GM12873 (cell line): ENCODE data around the gene SC5D.

Source experiments
- TF ChIP-seq, protein P1 (sequence below): IDR thresholded peaks from 2 replicates; pipeline ENCODE4 v1.5.1; 2012; ENCODE audit warnings: low read depth, mild to moderate bottlenecking, moderate library complexity, low read length, control low read depth; ENCODE audit not compliant: insufficient read depth; ENCODE audit errors: missing control alignments

The SC5D gene

DNA sequence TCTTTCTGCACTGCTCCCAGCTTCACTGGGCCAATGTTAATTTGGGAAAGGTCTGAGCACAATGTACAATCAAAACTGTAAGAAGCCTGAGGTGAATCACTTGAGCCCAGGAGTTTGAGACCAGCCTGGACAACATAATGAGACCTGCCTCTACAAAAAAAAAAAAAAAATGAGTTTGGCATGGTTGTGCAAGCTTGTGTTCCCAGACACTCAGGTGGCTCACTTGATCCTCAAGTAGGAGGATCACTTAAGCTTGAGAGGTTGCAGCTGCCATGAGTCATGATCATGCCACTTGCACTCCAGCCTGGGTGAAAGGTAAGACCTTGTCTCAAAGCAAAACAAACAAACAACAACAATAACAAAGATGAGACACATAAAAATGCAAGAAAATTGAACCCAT, 38.6 kb upstream of the SC5D start:
- TF ChIP-seq, protein P1, sequence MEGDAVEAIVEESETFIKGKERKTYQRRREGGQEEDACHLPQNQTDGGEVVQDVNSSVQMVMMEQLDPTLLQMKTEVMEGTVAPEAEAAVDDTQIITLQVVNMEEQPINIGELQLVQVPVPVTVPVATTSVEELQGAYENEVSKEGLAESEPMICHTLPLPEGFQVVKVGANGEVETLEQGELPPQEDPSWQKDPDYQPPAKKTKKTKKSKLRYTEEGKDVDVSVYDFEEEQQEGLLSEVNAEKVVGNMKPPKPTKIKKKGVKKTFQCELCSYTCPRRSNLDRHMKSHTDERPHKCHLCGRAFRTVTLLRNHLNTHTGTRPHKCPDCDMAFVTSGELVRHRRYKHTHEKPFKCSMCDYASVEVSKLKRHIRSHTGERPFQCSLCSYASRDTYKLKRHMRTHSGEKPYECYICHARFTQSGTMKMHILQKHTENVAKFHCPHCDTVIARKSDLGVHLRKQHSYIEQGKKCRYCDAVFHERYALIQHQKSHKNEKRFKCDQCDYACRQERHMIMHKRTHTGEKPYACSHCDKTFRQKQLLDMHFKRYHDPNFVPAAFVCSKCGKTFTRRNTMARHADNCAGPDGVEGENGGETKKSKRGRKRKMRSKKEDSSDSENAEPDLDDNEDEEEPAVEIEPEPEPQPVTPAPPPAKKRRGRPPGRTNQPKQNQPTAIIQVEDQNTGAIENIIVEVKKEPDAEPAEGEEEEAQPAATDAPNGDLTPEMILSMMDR, result no peak

DNA sequence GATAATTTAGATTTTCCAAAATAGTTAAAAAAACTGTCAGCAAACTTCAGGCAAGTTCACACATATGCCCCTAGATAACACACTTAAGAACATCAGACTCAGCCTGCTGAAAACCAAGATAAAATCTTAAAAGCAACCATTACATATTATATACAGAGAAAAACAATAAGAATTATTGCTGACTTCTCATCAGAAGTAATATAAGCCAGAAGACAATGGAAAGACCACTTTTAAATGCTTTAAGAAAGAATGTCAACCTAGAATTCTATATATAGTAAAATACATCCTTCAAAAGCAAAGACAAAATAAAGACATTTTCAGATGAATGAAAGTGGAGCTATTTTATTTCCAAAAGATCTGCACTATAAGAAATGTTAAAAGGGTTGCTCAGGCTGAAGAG, 37.8 kb upstream of the SC5D start:
- TF ChIP-seq, protein P1, result no peak

DNA sequence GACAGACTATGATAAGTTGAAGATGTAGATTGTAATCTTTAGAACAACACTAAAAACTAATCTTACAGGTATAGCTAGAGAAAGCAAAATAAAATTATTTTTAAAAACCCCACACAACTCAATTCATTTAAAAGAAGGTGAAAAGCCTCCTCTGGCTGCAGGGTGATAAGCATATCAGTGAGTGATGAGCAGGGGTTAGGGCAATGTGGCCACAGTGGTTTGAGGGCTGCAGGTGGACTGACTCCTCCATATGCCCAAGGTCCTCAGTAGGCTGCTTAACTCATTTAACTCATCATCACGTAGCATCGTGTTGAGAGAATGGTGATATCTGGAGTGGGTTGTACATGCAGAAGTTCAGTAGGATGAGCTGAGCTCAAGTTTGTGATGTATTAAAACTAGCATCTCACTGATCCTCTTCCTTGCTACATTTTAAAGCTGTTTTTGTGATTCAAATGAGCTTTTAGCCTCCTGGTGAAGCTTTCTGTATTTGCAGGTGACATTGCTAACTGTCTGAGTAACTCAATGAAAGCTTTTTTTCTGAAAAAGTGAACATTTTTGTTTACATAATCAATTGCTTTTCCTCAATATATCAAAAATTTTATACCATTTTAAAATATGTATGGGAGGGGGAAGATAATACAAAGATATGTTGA, 37.0 kb upstream of the SC5D start:
- TF ChIP-seq, protein P1, result no peak

DNA sequence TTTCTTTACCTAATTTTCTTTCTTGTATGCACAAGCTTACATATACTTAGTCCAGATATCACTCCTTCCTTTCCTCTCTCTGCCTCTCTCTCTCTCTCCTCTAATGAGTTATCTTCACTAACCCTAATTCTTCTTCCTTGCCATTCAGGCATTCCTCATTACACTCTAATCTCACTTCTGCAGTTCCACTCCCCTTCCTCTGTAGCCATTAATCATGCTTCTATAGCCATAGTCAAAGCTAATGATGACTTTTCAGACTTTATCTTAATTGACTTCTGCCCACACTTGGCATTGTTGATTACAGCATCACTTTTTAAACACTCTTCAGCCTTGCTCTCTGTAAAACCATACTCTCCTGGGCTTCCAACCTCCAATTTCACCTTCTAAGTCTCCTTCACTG, 35.3 kb upstream of the SC5D start:
- TF ChIP-seq, protein P1, result no peak

DNA sequence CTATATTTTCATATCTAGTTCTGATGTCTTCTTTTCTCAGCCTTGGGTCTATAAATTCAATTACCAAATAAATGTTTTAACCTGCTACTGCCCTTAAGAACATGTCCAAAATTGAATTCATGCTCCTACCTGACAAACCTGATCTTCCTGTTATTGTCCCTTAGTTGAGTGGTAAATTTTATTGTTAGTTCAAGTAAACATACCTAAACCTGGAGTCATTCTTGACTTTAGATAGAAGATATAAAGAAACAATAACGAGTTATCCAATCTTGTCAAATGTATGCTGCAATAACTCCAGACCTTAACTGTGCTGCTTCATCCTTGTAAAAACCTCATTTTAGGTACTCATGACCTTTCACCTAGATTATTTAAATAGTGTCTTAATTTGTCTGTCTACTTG, 34.6 kb upstream of the SC5D start:
- TF ChIP-seq, protein P1, result no peak

DNA sequence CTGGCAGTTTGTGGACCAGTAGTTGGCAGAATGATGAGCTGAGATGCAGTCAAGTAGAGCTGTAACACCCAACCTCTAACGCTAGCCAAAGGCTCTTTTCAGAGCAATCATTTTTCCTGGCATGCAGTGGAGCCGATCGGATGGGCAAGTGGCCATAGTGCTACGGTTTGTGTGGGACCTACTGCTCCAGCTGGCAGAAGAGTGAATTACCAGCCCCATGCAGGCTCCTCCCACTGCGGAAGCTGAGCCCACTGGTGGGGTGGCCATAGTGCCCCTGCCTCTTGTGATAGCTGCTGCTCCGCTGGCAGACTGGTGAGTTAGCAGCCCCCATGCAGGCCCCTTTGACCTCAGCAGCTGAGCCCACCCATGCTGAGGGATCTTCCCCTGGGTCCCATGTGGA, 27.0 kb upstream of the SC5D start:
- TF ChIP-seq, protein P1, result no peak

DNA sequence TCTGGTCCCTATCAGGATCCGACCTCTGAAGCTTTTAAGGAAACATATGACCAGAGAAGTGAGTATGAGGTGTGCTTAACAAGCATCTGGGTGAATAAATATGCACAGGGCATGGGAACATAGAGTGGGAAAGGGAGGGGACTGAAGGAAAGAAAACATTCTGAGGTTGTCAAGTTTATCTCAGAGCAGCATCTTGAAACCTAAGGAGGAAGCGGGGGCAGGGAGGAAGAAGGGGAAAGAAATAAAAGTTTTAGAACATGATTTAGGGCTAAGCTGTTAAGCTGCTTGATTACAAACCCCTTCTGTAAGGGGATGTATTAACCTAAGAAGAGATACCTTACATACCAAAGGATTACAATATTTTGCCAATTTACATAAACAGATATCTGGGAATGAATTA, 24.0 kb upstream of the SC5D start:
- TF ChIP-seq, protein P1, result no peak
